GM19468 (cell line): Measurements from ENCODE around the gene AAK1.

ENCODE experiments used
- ATAC-seq: cut with Tn5 transposase; IDR thresholded peaks from one replicate; pipeline ENCODE4 v1.9.1; 2021; ENCODE audit warnings: mild to moderate bottlenecking, moderate library complexity, moderate number of reproducible peaks; ENCODE audit not compliant: unreplicated experiment; ENCODE audit errors: extremely low read depth

Gene AAK1

DNA sequence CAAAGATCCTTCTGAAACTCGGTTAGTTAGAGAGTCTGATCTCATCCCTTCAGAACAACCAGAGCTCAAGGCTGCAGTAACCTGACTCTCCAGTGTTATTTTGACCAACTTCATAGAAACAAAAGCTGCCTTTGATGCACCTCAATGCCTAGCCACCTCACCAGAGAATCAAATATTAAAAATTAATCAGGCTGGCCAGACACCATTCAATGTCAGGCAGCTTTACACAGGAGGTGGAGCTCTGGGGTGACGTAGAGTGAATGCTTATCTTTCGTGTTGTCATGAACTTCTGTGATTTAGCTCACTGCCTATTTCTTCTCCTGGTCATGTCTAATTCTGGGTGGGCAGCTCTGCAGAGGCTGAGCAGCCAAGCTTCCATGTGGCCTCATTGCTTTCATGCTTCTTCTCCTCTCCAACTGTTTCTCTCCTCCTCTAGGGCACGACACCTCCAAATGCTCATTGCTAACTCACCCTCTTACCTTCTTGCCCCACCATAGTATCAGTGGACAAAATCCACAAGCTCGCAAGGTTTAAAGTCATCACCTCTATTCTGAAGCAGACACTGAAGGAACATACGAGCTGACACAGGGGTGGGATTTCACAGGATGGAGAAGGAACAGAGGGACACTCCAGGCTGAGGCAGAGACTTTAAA lies 39.4 kb downstream of the AAK1 start:
- ATAC-seq: no peak

DNA sequence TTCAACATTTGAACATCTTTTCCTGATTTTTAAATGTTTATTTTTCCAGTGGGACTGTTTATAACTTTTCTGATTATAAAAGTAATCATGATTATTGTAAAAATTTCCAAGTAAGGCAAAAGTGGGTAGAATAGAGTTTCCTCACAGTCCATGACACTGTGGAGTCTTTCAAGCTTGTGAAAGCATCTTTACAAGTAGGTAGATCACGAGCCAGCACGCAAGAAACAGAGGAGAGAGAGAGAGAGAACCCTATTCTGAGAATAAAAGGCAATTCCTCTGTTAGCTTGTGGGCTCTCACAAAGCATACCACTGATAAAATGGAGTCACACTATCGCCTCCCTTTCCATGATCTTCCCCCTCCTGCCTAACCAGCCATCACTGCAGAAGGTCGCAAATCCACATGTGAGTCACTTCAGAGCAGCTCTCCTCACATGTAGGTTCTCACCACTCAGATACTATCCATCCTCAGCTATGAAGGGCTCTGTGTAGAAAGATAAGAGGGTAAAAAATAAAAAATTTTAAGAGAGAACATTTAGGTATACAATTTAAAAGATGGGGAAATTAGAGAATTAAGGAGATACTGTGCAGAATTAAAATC lies 40.3 kb downstream of the AAK1 start:
- ATAC-seq: no peak

DNA sequence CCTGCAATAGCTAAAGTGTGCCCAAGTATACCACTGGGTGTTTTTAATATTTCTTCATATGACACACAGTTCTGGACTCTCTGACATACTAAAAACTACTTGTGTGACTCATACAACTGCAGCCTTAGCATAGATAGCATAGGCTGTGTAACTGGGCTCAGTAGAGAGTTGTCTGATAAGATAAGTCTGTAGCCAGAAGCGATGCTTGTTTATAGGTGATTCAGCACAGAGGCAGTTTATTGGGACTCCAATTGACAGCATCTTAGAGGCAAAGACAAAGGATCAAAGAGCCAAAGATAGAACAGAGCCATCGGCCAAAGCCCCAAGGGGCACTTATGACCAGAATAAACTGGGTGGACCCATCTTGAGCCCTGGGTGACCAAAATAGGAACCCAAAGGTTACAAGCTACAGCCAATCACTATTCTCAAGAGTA lies 42.3 kb downstream of the AAK1 start:
- no peak for ATAC-seq

DNA sequence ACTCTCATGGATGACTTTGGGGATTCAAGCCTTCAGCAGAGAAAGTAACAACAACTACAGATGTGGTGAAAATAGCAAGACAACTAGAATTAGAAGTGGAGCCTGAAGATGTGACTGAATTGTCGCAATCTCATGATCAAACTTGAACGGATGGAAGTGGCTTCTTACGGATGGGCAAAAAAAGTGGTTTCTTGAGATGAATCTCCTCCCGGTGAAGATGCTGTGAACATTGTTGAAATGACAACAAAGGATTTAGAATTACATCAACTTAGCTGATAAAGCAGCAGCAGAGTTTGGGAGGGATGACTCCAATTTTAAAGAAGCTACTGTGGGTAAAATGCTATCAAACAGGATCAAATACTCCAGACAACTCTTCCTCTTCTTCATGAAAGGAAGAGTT lies 43.1 kb downstream of the AAK1 start:
- no peak for ATAC-seq

DNA sequence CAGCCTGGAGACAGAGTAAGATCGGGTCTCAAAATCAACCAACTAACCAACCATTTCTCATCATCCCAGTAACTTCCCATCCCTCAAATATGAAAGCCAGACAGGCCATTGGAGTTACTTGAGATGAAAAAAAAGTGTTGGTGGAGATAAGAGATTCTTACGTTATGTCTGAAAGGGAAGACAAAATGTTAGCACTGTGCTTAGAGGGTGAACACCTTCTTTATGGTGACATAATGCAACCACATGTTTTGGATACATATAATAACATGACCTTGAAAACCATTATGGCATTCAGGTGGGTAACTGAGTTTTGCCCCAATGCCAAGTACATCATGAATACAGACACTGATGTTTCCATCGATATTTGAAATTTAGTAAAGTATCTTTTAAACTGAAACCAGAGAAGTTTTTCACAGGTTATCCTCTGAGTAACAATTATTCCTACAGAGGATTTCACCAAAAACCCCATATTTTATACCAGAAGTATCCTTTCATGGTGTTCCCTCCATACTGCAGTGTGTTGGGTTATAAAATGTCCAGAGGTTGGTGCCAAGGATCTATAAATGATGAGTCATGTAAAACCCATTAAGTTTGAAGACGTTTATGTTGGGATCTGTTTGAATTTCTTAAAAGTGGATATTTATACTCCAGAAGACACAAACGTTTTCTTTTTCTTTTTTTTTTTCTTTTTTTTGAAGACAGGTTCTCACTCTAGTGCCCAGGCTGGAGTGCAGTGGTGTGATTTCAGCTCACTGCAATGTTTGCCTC lies 45.5 kb downstream of the AAK1 start:
- ATAC-seq: no peak

DNA sequence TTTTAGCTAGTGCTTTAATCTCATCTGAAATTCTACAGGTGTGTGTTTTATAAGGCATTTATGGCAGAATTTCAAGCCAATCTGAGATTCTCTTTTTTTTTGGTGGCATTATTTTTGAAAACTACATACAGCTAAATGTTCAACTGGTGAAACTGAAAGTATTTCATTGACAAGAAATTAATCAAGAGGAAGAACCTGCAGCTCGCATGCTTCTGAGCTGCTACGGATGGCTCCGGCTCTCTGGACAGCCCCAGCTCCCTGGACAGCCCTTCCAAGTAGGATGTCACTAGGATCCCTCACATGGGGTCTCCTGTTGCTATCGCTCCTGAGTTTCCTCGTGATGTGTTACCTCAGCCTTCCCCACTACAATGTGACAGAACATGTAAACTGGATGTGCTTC lies 46.4 kb downstream of the AAK1 start:
- no peak for ATAC-seq

DNA sequence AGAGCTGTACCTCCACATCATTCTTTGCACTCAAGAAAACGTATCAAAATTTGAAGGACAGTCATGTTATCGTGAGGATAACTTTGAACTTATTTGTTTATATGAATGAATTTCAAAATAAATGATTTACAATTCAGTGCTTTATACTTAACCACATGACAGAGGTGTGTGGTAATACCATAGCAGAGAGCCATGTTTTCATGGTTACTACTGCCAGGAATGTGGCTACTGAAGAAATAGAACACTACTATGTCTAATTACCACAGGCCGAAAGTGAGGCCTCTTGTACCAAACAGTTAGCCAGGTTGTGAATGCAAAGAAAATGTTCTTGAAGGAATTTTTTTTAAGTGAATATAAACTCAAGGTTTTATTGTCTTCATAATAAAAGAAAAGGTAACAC lies 49.2 kb downstream of the AAK1 start:
- no peak for ATAC-seq

DNA sequence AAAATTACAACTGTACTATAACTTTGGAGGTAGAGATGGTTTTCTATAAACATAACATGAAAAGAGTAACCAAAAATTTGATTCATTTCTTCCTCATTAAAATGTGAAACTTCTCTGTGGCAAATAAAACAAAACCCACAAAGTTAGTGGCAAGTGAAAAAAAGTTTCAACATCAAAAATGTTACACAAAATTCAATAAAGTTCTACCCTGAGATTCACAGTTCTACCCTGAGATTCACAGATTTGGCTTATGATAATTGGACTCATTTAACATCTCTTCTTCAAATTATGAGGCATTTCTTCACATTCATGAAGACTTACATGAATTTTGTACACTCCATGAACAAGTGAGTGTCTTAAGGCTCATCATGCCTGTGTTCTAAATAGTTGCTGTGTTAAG lies 51.0 kb downstream of the AAK1 start:
- ATAC-seq: no peak

DNA sequence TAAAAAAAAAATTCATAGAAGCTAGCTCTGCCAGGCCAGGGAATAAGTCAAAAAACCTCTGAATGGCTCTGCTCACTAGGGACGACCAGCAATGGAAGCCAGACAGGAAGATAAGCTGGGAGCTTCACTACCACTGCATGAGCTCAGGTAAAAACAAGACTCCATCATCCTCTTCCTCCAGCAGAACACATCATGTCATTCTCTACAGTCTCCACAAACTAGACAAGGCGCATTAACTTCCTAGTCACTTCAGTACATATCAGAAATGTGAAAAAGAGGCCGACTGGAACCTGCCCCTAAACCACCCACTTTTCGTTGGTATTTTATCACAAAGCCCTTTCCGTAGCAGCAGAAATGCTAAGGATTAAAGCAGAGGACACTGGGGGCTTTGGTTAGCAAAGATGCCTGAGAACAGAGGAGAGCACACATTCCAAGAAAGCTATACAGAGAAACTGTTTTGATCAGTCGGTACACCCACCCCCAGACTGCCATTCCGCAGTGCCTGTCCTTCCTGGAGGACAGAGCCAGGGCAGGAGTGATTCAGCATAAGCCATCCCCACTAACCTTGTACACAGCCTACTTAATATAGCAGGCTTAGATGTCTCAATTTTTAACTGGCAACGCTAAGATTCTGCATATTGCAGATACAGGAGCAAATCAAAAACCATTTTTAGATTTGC lies 53.4 kb downstream of the AAK1 start:
- no peak for ATAC-seq

DNA sequence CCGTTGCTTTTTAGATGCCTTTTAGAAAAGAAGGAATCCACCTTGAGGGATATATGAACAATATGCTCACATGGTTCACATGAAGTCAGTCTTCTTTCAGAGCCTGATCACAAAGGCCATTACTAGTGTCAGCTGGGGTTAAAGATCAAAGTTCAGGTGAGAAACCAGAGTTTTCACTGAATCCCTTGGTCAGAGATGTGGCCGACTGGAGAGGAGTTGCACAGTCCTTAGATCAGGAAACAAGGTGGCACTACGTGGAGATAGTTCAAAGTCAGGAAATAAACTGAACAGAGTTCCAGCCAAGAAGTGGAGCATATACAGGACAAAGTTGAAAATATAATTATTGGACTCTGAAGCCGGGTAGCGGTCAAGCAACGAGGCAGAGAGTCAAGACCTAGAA lies 54.6 kb downstream of the AAK1 start:
- no peak for ATAC-seq

DNA sequence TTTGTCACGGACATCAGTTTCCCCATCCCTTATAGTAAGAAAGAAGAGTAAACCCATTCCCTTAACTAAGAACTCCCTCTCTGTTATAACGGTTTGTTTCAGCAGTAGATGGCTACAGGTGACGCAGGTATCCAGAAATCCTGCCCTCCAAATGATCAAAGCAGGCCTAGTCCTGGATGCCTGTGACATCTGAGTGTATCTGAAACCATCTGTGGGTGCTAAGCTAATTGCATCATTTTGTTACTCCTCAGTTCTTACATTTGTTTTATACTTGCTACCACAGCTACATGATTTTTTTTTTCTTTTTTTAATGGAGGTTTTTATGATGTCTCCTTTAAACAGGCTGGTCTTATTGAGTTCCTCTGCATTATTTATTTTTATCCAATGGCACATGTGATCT lies 55.1 kb downstream of the AAK1 start:
- no peak for ATAC-seq

DNA sequence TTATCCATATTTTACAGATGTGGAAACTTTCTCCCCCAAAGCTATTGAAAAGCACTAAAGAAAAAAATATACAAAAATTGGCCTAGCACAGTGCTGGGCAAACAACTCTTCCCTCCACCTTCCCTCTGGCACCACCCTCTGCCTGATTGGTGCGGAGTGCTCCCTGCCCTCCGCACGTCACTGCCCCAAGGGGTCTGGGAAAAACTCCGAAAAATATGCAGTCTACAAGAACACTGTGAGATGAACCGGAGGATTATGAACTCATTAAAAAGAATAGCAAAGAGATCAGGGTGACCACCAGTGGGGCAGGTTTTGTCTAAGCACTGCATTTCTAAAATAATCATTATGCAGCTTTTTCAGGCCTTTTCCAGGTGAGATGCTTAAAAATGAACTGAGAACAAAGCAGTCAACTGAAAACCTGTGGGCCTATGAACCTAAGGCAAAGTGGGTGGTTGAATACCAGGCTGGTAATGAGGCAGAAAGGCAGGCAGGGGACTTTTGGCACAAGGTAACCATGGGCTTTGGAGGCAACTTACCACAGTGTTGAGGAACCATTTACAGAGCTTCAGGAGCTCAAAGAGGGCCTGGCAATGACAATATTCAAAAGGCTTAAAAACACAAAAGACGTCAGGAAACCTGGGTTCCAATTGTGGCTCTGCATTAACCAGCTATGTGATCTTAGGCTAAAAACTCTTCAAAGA lies 57.5 kb downstream of the AAK1 start:
- no peak for ATAC-seq

DNA sequence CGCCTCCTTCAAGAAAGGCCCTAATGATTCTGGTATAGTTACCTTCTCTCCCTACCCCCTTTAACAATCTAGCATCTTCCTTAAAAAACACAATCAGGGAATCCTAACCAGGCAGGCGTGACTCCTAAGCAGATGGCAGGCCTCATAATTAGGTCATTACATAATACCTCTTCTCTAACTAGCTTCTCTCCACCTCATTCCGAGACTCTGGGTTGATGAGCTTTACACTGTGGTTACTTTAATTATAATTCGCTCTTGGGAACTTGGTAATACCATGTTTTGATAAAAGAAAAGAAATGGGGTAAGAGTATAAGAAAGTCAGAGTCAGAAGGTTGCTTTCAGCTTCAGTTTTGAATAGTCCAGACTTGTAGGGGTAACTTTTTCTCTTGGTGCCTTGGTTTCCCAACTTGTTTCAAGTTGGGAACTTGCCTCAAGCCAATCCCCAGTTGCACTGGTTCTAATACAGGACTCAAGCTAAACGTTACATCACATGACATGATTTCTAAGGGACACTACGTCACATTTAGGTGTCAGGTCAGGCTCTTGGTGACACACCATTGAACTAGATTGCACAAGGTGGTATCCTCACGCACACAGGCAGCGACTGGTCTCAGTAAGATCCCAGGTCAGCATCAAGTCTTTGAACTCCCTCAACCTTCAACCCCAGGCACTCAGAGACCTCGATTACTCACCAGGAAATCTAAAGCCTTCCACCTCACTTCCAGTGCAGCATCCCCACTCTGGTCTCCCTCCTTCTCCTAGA lies 59.2 kb downstream of the AAK1 start:
- ATAC-seq: no peak

DNA sequence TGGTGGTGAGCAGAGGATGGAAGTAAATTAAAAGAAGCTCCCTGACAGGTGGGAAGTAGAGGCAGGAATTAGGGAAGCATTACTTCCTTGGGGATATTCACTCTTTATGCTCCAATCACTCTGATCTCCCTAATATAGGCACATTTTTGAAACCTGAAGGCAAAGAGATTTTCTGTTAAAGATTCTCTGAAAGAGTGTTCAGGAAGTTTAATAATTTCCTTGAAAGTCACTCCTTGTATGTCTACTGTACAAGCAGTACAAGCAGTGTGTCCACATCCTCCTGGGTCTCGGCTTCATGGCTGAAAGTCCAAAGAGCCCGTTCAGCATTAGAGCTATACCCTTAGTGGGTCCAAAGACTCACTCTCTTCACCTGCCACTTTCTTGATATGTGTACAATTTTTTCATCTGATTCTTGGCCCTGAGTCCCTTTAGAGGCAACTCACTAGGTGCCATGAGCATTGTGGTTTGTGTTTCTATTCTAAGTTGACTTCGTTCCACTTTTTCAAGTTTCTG lies 60.2 kb downstream of the AAK1 start:
- no peak for ATAC-seq

DNA sequence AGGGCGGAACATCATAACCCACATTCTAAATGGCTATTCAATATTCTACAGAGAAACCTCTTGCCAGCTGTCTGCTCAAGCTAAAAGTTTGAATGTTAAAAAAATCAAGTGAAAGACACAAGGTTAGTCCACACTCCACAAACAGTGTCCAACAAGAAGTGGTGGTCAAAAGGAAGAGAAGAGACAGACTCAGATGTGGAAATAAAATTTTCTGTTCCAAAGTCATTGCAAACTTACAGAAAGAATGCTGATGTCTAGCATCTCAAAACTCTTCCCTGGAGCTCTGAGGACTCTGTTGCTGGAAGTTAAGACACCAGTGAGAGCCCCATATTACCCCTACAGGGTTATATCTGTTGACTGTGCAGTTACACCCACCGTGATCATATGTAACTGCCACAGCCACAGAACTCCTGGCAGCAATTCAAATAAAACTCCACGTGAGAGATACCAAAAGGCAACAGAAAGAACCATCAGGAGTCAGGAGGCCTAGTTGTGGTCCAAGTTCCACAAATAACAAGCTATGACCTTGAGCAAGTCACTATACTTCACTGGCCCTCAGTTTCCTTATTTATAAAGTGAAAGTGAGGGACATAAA lies 60.9 kb downstream of the AAK1 start:
- no peak for ATAC-seq

DNA sequence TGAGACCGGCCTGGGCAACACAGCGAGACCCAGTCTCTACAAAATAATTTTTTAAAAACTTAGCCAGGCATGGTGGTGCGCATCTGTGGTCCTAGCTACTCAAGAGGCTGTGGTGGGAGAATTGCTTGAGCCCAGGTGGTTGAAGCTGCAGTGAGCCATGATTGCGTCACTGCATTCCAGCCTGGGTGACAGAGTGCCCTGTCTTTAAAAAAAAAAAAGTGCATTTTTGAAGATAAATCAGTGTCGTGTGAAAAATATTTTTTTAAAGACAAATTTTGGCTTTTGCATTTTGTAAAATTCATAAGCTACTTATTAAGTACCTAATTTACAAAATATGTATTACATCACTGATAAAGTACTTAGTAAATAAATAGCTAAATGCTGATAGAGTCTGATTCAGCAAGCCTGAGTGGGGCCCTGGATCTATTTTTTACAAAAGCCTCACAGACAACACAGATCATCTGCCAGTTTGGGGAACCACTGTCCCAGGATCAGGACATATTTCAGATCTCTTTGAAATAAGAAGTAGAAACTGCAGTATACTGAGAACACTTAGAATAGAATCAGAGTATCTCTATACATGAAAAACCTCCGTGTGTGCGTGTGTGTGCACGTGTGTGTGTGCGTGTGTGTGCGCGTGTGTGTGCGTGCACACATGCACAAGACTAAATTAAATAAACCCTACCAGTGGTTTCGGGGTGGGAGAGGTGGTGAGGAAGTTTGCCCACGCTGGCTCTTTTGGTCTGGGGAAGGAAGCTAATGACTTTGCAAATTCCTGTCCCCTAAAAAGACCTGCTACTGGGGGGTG lies 61.6 kb downstream of the AAK1 start:
- no peak for ATAC-seq

DNA sequence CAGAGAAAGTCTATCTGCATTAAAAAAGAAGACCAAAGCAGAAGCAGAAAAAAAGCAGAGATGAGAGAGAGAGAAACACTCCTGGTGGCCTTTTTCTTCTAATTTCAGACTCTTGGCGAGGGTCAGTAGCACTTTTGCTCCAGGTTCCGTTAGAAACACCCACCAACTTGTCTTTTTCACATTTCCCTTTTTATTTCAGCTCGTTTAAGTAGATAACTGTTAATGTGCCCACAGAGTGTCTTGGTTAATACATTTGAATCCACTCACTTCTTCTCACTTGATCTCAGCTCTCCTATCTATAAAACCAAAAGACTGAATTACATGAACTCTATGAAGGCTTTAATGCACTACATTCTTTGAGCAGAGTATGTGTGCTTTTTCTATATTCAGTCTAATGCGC lies 63.1 kb downstream of the AAK1 start:
- no peak for ATAC-seq

DNA sequence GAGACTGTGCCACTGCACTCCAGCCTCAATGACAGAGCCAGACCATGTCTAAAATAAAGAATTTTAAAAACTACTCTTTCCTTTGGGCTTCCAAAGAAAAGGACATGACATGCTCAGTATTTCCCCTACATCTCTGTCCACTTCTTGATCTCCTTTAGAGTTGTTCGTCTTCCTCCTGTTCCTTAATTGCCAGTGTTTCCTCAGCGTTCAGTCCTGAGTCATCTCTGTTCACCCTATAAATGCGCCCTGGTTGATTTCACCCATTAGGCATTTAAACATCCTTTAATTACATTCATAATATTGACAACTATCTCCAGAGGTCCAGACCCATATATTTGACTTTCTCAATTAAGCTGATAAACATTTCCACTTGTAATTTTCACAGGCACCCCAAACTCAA lies 64.0 kb downstream of the AAK1 start:
- ATAC-seq: no peak

DNA sequence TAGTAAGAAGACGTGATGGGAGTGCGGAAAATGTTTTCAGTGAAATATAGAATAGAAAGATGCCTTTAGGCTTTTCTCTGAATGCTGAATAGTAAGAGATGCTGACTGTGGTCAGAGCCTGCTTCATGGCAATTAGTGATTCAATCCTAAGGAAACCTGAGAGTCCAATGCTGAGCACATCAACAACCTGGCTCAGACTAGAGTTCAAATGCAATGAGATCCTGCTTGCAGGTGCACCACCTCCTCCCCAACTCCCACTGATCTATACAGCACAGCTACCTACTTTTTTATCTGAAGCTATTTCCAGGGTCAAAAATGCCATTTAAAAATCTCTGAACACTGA lies 65.4 kb downstream of the AAK1 start:
- ATAC-seq: no peak
